GM10248 (cell line): ENCODE measurements around the gene AUTS2.

Experiments used
- CTCF ChIA-PET: fragments of 300-600 bp; sonication (Branson Sonifier 250); formaldehyde crosslinking; extraction: SDS; loops from one replicate; lab custom pipeline; 2021; ENCODE audit warnings: antibody characterized with exemption; lab: Yijun Ruan, JAX
- POLR2A ChIA-PET: fragments of 350-650 bp; sonication (Branson Sonifier 250); formaldehyde crosslinking; extraction: SDS; loops from one replicate; lab custom pipeline; 2020; ENCODE audit warnings: antibody characterized with exemption; lab: Yijun Ruan, JAX
- DNase-seq: peaks from one replicate; pipeline ENCODE4 v3.0.0; 2012; ENCODE audit errors: extremely low spot score
- CTCF ChIP-seq: IDR thresholded peaks from 2 replicates; pipeline ENCODE4 v1.5.1; 2012; ENCODE audit warnings: mild to moderate bottlenecking, low read depth; ENCODE audit errors: extremely low read depth, missing control alignments, control extremely low read depth

AUTS2 gene

GRCh38 chr7:69889338-69889975 is 291.2 kb downstream of the AUTS2 start:
- DNase-seq, result no peak
- ChIA-PET CTCF (no interaction called here), POLR2A (no interaction called here)
- TF ChIP-seq CTCF, result no peak

- ChIA-PET POLR2A (no interaction called here), CTCF (no interaction called here)
- no peak for TF ChIP-seq CTCF
- no peak for DNase-seq
These were observed 291.7 kb downstream of the AUTS2 start for GRCh38 chr7:69889976-69890351.

GRCh38 chr7:69892790-69893189 is 294.5 kb downstream of the AUTS2 start:
- ChIA-PET POLR2A (no interaction called here), CTCF (no interaction called here)
- no peak for DNase-seq
- TF ChIP-seq CTCF, result no peak

GRCh38 chr7:69893906-69894305 is 295.6 kb downstream of the AUTS2 start:
- CTCF ChIA-PET, result no interaction called here

GRCh38 chr7:69895446-69895845 is 297.2 kb downstream of the AUTS2 start:
- DNase-seq, result no peak
- ChIA-PET POLR2A (no interaction called here), CTCF (no interaction called here)
- no peak for TF ChIP-seq CTCF

More at GRCh38 chr7:69893906-69894305, 295.6 kb downstream of the AUTS2 start:
- DNase-seq, result no peak
- POLR2A ChIA-PET, result no interaction called here
- TF ChIP-seq CTCF, result peak; percentile 67

- ChIA-PET CTCF (interaction anchor here (0.8 to 1.9 kb wide), 3 partner anchors 9 to 11 kb away, joined by 3 to 6 read pairs (median 3); no protein-coding TSS in a partner anchor), POLR2A (no interaction called here)
- no peak for DNase-seq
- no peak for TF ChIP-seq CTCF
These were observed 297.8 kb downstream of the AUTS2 start for GRCh38 chr7:69896121-69896520.
